Islet of Langerhans (tissue), 1 donor: Measurements from ENCODE around the gene PAX2.
"Not testable (repeated sequence)": the region's sequence is repeated elsewhere in the genome, so short reads cannot be mapped to it uniquely, and the experiment has no call there.

ENCODE experiments used
- FAIRE-seq: peaks from one replicate; lab custom pipeline; 2011; peaks lifted over from hg19 to GRCh38; lab: Jason Lieb, UNC

PAX2 gene

DNA sequence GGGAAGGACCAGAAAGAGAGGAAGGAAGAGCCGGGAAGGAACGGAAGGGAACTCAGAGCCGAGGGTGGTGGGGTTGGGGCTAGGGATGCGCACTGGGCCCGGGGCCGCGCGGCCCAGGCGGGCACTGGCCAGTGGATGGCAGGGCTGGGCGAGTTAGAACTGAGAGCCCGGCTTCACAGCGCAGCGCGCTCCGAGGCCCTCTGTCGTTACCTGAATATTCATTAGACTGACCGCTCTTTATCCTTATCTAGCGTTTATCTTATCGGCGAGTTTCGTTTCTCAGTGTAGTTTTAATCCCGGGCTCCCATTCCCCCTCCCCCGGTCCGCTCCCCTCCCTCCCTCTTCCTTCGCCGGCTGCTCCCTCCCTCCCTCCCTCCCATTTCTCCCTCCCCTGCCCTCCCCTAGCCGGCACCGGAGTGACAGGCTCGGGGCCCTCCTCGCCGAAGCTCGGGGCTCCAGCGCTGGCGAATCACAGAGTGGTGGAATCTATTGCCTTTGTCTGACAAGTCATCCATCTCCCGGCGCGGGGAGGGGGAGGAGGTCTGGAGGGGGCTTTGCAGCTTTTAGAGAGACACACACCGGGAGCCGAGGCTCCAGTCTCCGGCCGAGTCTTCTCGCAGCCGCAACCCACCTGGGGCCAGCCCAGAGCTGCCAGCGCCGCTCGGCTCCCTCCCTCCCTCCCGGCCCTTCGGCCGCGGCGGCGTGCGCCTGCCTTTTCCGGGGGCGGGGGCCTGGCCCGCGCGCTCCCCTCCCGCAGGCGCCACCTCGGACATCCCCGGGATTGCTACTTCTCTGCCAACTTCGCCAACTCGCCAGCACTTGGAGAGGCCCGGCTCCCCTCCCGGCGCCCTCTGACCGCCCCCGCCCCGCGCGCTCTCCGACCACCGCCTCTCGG lies at the start of gene PAX2:
PAX2 (plus strand) TSS at position 596 of the 895 bp plus-strand sequence. CDS start 679 bp downstream, outside the sequence.
- FAIRE-seq: no peak

DNA sequence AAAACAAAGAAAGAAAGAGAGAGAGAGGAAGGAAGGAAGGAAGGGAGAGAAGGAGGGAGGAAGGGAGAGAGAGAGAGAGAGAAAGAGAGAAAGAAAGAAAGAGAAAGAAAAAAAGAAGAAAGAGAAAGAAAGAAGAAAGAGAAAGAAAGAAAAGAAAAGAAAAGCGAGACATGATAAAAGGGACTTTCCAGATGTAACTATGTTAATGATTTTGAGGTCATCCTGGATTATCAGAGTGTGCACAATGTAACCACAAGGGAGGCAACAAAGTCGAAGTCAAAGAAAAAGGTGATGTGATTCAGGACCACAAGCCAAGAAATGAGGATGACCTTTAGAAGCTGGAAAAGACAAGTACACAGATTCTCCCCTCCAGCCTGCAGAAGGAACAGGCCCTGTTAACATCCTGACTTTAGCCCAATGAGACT lies 48.9 kb upstream of the PAX2 start:
- no peak for FAIRE-seq

DNA sequence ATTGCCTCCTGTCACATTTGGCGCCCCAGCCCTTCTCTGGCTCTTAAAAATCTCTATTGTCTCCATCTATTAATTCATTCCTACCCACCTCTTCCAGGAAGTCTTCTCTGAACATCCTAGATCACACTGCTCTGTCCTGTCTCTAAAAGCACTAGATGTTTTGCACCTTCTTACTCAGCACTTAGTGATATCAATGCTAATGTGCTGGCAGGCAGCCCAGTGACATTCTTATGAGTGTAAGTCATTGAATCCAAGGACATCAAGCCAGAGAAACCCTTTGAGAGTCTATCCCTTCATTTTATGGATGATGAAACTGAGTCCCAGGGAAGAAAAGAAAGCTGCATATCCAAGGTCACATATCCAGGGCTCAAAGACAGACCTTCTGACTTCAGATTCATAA lies 48.3 kb upstream of the PAX2 start:
- FAIRE-seq: no peak

DNA sequence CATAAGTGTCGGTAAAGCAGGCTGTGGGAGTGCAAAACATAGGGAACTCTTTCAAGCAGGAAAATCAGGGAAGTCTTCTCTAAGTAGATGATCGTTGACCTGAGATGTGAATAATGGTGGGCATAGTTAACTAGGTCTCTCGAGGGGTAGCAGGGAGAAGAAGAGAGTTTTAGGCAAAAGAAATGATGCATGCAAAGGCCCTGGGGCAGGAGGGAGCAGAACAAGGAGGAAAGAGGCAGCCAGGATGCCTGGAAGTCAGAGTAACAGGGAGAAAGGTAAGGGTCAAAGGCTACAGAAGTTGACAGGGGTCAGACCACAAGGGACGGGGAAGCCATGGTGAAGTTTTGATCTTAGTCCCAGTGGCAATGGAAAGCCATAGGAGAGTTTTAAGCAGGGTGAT lies 47.8 kb upstream of the PAX2 start:
- FAIRE-seq: no peak

DNA sequence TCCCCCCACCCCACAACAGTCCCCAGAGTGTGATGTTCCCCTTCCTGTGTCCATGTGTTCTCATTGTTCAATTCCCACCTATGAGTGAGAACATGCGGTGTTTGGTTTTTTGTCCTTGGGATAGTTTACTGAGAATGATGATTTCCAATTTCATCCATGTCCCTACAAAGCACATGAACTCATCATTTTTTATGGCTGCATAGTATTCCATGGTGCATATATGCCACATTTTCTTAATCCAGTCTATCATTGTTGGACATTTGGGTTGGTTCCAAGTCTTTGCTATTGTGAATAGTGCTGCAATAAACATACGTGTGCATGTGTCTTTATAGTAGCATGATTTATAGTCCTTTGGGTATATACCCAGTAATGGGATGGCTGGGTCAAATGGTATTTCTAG lies 43.7 kb upstream of the PAX2 start:
- not testable (repeated sequence) for FAIRE-seq

DNA sequence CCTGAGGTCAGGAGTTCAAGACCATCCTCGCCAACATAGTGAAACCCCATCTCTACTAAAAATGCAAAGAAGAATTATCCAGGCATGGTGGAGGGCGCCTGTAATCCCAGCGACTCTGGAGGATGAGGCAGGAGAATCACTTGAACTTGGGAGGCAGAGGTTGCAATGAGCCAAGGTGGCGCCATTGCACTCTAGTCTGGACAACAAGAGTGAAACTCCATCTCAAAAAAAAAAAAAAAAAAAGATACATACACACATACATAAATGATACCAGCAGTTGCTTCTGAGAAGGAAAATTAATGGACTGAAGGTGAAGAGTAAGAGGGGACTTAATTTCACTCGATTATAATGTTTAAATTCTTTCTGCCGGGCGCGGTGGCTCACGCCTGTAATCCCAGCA lies 40.2 kb upstream of the PAX2 start:
- FAIRE-seq: no peak

DNA sequence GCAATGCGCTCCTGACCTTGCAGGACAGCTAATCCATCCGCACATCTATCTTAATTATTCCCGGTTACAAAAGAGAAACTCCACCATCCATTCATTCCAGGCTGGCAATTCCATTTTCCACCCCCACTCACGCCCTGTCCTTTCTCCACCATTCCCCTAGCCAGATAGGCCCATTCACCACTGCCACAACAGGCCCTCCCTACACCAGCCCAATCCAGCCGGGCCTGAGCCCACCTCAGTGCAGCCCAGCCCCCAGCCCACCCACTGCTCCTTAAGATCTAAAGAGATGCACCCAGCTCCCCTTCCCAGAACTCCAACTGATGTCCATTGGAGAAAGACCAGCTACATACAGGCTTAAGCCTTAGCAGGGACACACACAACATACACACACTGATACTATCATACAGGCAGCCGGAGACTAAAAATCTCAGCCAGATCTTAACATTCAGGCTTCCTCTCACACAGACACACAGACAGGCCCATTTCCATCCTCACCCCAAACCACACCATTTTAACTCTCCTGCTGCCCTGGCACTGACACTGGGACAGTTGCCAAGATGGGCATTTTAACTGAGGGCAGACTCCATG lies 38.0 kb upstream of the PAX2 start:
- no peak for FAIRE-seq

DNA sequence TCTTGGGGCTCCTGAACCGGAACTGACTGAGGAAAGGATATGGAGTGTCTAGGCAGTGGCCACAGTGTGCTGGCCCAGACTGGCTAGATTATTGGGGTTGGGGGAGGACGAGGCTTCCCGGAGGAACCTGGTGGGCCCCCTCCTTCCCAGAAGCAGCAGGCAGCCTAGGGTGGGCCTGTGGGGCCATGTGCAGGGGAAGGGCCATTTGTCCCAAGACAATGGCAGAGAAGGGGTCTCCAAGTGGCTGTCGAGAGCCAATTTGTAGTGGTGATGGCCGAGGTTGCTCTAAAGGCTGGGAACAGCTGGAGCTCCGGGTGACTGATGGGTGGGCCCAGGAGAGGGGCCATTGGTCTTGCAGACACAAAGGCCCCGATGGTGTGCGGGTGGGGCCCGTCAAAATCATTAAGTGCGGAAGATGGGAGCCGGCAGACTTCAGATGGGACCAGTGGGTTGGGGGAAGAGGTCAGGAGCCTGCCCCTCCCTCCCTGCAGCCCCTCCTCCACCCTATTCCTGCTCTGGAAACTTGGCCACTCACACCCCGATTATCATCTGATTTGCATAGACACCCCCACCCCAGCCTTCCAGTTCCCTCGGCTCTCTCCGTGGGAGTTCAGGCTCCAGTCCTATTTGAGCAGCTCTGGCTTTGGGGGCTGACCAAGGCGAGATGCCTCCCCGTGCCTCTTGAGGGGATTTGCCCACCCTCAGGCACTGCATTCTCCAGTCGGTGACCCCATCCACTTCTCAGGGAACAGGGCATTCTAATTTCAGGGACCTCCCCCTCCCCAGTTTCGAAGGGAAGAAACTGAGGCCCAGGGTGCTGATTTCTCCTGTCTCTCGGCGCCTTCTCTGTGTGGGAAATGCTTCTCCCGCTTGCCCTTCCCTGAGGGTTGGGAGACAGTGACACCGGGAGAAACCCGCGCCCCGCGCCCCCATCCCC lies 36.0 kb upstream of the PAX2 start:
- FAIRE-seq: no peak

DNA sequence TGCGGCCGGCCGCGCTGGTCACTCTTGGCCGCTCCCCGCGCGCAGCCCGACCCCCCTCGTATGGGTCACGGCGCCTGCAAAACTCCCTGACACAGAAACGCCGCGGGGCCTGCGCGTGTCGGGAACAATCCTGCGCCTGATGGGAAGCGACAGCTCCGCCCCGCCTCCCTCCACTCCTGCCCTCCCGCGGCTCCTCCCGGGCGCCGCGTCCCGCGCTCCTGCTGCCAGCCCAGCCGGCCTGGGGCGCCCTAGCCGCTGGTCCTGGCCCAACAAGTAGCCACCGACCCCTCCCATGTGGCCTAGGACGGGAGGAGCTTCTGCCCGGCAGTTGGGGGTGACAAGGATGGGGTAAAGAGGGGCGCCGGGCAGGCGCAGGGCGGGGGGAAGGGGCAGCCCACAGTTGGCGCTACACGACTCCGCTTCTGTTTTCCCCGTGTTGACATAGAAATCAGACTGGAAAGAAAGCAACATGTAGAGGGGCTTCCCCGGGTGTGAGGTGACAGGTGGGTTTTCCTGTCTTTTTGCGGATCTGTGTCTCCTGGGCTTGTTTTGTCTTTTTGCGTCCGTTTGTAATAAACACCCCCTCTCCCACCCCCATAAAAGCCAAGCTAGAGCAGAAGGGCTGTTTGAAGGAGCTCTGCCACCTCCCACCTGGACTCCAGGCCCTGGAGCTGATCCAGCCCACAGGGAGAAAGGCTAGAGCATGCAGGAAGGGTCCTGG lies 35.1 kb upstream of the PAX2 start:
- no peak for FAIRE-seq

DNA sequence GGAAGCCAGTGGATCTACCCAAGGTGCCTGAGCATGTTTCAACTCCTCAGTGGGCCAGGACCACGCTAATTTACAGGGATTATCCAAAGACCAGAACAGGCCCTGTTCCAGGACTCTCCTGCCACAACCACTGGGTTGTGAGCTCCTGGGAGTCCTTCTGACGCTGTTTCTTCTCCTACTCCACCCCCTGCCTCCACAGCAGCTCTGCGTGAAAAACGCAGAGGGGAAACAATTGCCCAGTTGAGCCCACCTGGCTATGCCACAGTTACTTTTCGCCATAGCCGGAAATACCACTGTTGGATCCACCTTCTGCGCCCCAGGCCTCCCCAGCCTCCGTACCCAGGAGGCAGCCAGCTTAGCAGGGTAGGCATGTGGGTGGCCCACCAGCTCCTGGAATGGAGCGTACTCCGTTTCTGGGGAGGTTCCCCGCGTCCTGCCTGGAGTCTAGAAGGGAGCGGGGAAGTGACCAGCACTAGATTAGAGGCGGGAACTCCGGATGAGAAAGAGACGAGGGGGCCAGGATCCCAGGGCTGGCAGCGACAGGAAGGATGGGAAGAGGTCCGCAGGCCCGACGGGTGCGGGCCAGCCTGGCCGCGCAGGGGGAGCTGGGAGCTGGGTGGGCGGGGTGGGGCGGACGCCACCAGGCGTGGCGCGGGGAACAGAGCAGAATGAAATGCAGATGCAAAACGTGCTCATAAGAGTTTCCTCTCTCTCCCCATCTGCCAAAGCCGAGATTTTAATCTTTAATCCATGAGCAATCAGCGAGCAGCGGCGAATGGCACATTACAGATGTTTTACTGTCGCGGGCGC lies 32.1 kb upstream of the PAX2 start:
- no peak for FAIRE-seq

DNA sequence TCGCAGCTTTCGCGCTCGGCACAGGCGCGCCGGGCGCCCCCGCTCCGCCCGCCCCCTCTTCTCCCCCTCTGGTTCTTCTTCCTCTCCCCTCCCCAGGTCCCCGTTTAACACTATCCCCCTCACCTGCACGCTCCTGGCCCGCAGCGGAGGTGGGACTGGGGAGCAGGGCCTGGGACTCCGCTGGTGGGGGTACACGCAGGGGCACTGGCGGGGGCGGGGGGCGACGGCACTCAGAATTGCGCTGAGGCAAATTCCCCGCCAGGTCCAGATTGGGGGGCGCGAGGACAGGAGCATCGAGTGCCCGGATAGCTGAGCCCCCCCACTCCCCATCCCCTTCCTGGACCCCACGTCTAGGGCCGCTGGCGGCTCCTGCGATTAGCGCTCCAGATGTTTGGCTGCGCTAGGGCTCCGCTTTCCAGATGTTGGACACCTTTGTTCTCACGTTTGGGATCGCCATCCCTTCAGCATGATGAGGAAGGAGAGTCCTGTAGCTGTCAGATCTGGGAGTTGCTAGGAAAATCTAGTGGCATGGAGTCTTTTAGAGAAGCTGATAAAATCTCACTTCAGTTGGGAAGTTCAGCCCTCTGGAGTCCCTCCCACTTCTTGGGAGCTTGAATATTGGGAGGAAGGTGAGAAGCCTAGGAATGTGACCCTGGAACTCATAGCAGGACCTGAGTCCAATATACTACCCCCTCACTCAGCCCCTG lies 31.4 kb upstream of the PAX2 start:
- no peak for FAIRE-seq

DNA sequence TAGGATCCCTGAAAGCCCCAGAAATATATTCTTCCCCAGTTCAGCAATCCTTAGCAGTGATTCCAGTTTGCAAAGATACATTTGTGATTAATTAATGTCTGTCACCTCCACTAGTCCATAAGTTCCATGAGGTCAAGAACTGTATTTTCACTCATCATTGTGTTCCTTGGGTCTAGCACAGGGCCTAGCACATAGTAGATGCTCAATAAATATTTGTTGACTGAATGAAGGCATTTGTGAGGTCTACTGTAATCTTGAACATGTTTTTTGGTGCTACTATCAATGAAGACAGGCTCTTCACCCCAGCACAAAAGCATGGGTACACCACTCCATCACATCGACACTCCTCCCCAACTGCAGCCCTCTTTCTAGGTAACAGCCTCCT lies 30.8 kb upstream of the PAX2 start:
- no peak for FAIRE-seq

DNA sequence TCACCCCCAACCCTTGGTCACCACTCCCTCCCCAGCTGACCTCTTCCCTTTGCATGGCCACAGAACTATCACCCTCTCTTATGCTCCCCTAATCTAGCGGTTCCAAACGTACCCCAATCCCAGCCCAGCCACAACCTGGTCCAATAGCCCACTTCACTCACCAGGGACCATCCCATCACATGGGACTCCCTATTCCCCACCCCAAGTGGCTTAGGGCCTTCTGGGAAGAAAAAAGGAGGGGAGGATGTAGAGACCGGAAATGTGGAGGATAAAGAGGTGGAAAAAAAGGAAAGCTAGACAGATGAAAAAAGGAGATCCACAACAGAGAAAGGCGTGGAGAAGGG lies 30.3 kb upstream of the PAX2 start:
- FAIRE-seq: no peak

DNA sequence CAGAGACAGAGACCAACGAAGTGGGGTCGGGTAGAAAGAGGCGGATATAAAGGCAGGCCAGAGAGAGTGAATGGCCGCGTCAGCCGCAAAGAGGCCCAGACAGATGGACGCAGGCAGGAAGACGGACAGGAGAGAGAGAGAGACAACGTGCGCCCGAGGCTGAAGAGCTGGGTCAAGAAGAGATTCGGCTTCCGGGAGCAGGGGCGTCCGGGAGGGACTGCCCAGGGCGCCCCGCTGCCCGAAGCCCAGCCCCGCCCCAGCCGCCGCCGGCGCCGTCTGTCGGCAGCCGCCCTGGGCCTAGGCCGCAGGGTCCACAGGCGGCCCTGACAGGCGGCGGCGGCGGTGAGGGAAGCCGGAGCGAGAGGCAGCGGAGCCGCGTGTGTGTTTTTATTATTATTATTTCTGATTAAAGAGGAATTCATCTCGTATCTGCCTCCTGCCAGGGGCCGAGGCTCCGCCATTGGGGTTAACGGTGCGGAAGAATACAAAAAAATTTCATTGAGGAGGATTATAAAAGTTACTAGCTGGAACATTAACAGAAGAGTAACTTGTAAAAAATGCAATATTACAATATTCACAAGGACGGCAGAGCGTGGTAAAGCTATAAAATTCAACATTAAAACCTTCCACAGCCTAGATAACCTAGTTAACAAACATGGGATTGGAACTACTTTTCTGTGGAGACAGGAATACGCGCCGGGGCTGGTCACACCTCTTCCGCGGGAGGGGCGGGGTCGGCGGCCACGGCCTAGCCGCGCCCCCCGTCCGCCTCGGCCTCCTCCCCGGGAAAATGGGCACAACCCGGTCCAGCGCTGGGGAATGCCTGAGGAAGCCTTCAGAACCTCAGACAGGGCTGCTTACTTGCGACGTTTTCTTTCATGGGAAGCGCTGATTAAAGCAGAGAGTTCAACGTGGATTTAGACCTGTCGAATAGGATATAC lies 29.7 kb upstream of the PAX2 start:
- FAIRE-seq: no peak

DNA sequence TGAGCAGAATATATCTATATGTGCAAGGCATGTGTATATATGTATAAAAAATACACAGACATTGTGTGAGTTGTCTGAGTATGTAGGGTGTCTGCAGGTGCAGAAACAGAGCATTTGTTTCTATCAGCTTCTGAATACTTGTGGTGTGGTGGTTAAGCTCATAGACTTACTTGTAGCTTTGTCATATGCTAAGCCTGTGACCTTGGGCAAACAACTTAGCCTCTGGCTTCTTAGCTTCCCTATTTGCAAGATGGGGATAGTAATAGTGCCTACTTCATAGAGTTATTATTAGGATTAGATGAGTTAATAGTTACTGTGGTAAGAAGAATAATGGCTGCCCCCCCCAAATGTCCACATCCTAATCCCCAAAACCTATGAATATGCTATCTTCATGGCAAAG lies 28.2 kb upstream of the PAX2 start:
- no peak for FAIRE-seq

DNA sequence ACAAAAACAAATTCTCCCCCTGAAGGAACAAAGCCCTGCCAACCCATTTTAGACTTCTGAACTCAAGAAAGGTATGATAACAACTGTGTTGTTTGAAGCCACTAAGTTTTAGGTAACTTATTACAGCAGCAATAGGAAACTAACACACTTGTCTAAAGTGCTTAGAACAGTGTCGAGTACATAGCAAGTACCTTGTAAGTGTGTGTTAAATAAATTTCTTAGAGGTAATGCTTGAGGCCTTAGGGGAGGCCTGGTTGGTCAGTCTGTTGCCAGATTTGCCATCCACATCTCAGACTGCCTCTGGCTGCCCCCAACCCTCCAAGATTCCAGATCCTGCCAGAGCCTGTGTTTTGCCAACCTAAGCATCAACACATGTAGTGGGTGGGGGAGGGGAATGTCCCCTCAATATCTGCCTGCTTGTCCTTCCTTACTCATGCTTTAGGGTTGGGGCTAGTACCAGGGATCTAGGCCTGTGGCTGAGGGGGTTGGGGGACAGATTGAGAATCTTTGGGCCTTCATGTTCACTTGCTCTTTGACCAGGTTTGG lies 27.1 kb upstream of the PAX2 start:
- FAIRE-seq: no peak

DNA sequence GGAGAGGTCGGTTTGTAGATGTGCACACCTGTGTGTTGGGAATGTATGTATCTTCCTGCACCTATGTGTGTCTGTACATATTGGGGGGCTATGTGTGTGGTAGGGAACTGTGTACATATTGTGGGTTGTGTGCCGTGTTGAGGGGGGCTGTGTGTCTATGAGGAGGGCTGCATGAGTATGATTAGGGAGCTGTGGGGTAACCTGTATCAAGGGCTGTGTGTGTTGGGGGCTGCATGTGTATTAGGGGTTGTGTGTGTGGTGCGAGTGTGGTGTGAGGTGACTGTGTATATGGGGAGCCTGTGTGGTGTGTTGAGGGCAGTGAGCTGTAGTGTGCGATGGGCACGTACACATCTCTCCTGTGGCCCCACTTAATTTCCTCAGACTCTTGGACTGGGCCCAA lies 22.2 kb upstream of the PAX2 start:
- no peak for FAIRE-seq

DNA sequence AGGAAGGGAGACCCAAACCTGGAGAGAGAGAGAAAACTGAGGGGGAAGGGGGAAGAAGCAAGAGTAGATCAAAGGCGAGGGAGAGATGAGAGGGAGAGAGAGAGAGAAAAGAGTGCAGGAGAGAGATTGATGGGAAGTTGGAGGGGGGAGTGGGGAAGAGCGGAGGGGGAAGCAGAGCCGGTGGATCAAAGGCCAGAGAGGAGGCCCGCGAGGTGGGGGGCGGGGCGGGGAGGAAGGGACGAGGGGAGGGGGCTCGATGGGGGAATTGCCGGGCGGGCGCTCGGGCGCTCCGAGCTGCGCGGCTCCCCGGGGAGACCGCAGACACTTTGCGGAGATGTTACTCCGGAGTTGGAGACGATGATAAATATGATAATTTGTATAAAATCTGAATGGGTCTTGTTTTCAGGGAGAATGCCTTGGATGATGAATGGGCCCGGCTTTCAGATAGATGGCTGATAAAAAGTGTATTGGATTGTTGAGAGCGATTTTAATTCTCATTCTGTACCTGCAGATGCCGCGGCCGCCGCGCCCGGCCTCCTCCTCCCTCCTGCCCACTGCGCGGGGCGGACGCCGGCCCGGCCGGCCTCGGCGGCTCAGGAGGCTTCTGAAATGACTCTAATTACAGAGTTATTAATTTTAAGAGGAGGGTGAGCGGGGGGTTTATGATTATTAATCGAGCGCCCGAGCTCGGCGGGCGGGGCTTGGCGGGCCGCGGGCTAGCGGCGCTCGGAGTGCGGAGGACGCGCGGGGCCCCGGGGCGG lies 21.4 kb upstream of the PAX2 start:
- no peak for FAIRE-seq
